Activated naive CD4-positive, alpha-beta T cell treated with anti-CD3 and anti-CD28 coated beads, Interleukin-2, amount 10 ng/mL, durations not matched to agents 7 days and 5 days (primary cell): ENCODE data around the gene POTEF.
"Not testable (repeated sequence)": the region's sequence is repeated elsewhere in the genome, so short reads cannot be mapped to it uniquely, and the experiment has no call there.

ENCODE experiments used
- CTCF ChIA-PET: fragments of 350-600 bp; sonication (Branson Sonifier 250); formaldehyde crosslinking; loops from one replicate; lab custom pipeline; 2021; ENCODE audit warnings: antibody characterized with exemption; lab: Charles Lee
- DNase-seq: peaks from one replicate; pipeline ENCODE4 v3.0.0-alpha.2; 2020
- H3K27ac Mint-ChIP-seq: one replicate; pipeline ENCODE4 v1.8.0; 2021; ENCODE audit warnings: mild to moderate bottlenecking, moderate library complexity, mixed read lengths
- H3K27me3 Mint-ChIP-seq: one replicate; pipeline ENCODE4 v1.8.0; 2021; ENCODE audit warnings: mild to moderate bottlenecking, mixed read lengths
- H3K36me3 Mint-ChIP-seq: one replicate; pipeline ENCODE4 v1.8.0; 2021; ENCODE audit warnings: mixed read lengths
- H3K4me1 Mint-ChIP-seq: one replicate; pipeline ENCODE4 v1.8.0; 2021; ENCODE audit warnings: mixed read lengths
- H3K4me3 Mint-ChIP-seq: one replicate; pipeline ENCODE4 v1.8.0; 2021; ENCODE audit warnings: mild to moderate bottlenecking, moderate library complexity, mixed read lengths
- H3K9me3 Mint-ChIP-seq: one replicate; pipeline ENCODE4 v1.8.0; 2021; ENCODE audit warnings: mixed read lengths

POTEF gene

DNA sequence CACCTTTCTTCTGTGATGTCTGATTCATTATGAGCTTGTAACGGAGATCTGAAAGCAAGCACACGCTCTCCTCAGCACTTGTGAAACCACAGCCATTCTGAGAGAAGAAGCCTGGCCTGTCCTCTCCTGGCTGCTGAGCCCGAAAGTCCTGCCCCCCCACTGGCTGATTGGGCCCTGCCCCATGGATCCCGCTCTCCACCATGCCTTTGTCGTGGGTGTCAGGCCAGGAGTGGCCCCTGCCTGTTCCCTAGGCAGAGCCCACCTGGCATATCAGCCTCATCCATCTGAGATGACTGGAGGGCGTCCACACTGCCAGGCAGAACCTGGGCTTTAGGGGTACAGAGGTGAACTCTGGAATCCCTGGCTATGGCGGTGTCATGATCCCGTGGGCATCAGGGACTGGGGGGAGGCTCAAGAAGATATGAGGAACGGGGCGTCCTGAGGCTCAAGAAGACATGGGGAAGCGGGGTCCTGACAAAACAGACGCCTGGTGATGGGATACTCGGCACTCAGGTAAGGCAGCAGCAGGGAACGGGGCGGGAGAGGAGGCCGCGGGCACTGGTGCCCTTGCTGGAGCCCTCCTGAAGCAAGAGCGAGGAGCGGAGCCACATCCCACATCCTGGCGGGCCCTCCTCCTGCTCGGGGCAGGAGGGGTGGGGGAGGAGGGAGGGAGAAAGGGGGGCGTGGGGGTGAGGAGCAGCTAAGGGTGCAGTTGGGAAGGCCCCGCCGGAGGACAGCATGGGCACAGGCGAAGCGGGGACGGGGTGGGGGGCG, 14.4 kb upstream of the POTEF start:
- CTCF ChIA-PET, H3K27ac Mint-ChIP-seq: not testable (repeated sequence)
- peaks cover 47% of the 10 kb centered on the region for H3K27me3 Mint-ChIP-seq

DNA sequence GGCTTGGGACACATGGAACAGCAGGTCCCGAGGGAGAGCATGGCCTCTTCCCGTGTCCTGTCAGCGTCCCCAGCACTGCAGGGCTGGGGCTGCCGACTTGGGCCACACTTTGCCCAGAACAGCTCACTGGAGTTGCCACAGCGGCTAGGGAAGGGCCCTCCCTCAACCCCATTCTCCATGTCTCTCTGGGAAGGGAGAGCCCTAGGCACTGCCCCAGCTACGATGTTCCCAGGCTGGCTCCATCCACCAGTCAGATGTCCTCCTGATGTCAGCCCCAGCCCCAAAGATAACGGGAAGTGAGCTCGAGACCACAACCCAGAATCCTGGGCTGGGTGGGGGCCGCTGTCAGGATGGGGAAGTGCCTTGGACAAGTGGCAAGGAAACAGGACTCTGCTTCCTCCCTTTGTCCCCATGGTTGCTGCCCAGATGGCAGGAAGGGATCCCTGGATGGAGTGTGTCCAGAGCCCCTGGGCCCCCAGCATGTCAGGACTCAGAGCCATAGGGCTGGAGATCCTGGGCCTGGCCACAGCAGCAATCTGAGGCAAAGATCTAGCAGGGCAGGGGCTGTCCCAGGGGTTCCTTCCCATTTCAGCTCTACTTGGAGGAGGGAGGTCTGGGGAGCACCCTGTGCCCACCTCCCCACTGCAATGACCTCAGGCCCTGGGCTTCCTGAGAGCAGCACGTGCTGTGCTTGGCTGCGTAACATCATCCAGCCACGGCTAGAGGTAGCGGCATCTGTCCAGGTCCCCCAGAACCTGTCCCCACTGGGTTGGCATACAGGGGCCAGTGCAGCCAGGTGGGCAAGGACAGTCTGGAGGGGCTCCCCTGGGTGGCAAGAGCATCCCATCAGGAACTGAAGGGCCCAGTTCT, 13.6 kb upstream of the POTEF start:
- H3K4me1 Mint-ChIP-seq, result peaks cover 16% of the 10 kb centered on the region
- H3K9me3 Mint-ChIP-seq, CTCF ChIA-PET, H3K36me3 Mint-ChIP-seq, DNase-seq, H3K27ac Mint-ChIP-seq: not testable (repeated sequence)
- H3K4me3 Mint-ChIP-seq, result peak overlapping the region; percentile 18
- H3K27me3 Mint-ChIP-seq, result peaks cover 44% of the 10 kb centered on the region

More for the DNA sequence above, 14.4 kb upstream of the POTEF start:
- not testable (repeated sequence) for H3K36me3 Mint-ChIP-seq, H3K9me3 Mint-ChIP-seq, DNase-seq
- peaks cover 17% of the 10 kb centered on the region for H3K4me1 Mint-ChIP-seq
- peak overlapping the region; percentile 66 for H3K4me3 Mint-ChIP-seq

DNA sequence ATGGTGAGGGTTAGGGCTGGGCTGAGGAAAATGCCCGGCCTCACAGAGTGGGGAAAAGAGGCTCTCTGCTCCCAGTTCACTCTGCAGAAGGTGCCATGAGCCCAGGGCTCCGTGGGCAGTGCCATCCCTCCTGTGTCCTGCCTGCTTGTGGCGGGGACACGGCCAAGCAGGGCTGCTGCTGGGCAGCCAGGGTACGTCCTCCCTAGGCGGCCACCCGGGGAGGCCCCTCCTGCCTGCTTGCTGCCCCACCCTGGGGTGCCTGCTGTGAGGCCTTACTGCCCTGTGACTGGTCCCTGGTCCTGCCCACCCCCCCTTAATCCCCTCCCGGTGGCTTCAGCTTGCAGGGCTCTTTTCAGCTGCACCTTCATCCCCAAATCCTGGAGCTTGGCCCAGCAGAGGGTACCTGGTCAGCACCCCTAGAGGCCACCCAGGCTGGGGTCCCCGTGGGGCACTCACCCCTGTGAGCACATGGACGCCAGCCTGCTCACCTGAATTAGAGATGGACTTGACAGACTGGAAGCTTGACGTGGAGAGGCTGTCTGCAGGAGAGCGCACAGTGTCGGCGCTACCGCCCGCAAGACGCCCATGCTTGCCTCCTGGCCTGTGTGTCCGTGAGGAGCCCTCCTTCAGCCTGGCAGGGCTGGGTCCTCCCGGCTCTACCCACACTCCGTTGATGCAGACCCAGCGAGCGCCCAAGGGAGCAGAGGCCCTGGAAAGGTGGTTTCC, 12.8 kb upstream of the POTEF start:
- DNase-seq, H3K36me3 Mint-ChIP-seq, H3K27ac Mint-ChIP-seq, H3K4me3 Mint-ChIP-seq, CTCF ChIA-PET, H3K9me3 Mint-ChIP-seq: not testable (repeated sequence)
- Mint-ChIP-seq H3K4me1 (peaks cover 16% of the 10 kb centered on the region), H3K27me3 (peaks cover 36% of the 10 kb centered on the region)

DNA sequence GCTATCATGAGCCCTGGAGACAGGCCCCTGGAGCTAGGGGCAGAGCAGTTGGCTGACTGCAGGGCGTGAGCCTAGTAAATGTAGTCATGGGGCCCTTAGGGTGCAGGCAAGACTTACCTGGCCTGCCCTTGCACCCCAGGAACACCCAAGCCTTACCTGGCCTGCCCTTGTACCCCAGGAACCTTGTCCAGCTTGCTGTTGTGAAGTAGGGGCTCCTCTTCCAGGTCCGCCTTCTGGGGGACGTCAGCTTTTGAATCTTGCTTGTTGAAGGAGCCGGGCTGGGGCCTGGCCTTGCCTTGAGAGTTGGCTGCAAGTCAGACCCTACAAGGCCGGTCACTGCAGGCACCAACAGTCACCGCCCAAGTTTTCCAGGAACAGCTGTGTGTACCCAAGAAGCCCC, 12.0 kb upstream of the POTEF start:
- H3K27ac Mint-ChIP-seq, H3K4me3 Mint-ChIP-seq, H3K9me3 Mint-ChIP-seq, H3K36me3 Mint-ChIP-seq, CTCF ChIA-PET, DNase-seq: not testable (repeated sequence)
- peaks cover 31% of the 10 kb centered on the region for H3K27me3 Mint-ChIP-seq
- H3K4me1 Mint-ChIP-seq, result peaks cover 16% of the 10 kb centered on the region

DNA sequence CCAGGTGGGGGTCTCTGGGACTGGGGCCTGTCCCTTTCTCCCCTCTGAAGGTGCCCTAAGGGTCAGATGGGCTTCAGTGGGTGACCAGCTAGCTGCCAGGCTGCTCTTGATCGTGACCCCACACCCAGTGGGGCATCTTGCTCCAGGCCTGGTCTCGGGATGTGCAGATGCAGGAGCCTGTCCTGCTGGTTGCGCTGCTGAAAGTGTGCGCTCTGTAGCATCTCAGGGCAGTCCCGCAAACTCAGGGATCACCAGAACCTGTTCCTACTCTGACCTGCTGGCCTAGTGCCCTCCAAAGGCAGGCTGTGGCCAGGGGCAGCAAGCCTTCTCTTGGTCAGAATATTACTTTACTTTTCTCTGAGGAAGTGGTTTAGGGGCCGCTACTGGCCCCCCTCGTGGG, 11.5 kb upstream of the POTEF start:
- H3K27ac Mint-ChIP-seq, DNase-seq, H3K9me3 Mint-ChIP-seq, CTCF ChIA-PET, H3K36me3 Mint-ChIP-seq, H3K4me3 Mint-ChIP-seq: not testable (repeated sequence)
- Mint-ChIP-seq H3K4me1 (peaks cover 16% of the 10 kb centered on the region), H3K27me3 (peaks cover 31% of the 10 kb centered on the region)

DNA sequence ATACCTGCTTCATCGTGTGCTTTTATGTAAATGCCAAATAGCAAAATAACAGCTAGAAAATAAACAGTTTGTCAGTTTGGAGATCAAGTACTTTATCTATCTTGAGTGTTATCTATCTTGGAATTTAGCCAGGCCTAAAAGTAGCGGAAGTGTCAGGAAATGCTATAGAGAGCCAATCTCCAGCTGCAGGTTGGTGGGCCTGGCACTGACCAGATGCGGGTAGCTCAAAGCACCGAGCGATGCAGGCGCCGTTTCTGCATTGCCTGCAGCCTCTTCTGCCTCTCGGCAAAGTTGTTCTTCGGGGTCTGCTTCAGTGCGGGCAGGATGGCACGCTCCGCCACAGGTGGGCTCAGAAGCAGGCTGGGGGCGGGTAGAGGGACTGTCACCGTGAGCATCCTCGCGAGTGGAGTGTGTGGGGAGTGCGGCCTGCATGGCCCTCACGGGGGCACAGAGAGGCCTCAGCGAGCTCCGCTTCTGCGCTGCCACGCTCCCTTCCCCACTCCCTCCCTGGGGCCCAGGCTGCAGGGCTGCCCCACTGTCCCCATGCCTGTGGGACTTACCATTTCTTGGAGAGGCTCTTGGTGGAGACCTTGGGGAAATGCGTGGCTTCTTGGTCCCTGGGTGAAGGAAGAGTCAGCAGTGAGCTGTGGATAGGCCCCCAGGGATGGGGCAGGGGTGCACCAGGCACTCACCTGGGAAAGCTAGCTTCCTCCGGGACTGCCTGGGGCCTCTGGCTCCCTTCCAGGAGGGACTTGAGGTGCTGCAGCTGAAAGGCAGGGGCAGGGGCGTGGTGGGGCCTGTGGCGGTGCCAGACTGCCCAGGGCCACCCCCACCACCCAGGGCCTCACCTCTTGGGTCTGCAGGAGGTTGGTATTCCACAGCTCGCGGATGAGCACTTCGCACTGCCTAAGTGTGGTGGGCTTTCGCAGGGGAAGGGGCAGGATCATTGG, 10.6 kb upstream of the POTEF start:
- H3K9me3 Mint-ChIP-seq, CTCF ChIA-PET, DNase-seq, H3K4me3 Mint-ChIP-seq, H3K27ac Mint-ChIP-seq, H3K36me3 Mint-ChIP-seq: not testable (repeated sequence)
- Mint-ChIP-seq H3K27me3 (peaks cover 22% of the 10 kb centered on the region), H3K4me1 (peaks cover 14% of the 10 kb centered on the region)

DNA sequence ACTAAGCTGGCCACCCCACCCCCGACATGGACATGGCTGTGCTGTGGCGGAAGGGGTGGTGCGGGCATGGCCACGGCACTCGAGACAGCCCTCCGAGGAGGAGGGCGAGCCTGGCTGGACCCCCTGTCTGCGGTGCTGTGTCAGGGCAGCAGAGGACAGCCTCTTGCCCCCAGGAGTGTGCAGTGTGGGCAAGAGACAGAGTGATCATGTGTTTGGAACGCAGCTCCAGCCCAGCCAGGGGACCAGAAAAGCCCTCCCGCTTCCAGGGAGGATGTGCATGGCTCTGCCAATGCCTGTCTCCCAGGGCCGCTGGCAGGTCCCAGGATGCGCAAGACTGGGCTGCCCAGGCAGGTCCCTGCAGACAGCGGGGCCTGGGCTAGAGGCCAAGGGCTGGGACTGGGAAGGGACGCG, 9.8 kb upstream of the POTEF start:
- H3K9me3 Mint-ChIP-seq, H3K4me3 Mint-ChIP-seq, H3K4me1 Mint-ChIP-seq, H3K36me3 Mint-ChIP-seq, DNase-seq, H3K27ac Mint-ChIP-seq, CTCF ChIA-PET: not testable (repeated sequence)
- peaks cover 14% of the 10 kb centered on the region for H3K27me3 Mint-ChIP-seq

DNA sequence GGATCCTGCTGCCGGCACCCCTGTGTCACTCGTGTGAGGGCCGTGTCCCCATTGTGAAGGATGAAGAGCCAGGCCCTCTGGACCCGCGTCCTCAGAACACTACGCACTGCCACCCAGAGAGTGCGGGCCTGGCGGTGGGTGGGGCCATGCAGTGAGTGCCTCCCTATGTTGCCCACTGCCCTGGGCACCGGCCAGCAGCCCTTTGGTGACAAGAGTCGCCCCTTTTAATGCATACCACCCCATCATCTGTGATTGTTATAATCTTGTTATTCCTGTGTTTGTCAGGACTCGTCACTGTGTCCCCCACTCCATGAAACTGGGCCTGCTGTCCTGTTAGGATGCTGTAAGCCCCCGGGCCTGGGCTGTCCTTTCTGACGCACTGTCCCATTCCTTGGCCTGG, 9.3 kb upstream of the POTEF start:
- H3K27ac Mint-ChIP-seq, H3K4me1 Mint-ChIP-seq: not testable (repeated sequence)

DNA sequence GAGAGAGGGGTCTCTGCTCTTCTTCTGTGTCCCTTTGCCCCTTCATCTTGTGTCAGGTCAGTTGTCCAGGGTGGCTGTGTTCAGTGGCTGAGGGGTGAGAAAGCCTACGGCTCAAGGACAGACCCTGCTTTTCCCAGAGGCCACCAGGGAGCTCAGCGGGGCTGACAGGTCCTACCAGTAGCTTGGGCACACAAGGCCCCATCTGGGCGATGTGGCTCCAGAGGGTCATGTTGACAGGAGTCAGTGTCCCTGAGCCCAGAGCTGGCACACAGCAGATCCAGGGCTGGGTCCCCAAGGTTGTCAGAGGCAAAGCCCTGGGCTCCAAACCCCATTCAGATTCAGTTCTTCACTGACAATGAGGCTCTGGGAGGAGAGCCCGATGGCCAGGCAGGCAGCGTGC, 8.1 kb upstream of the POTEF start:
- H3K27me3 Mint-ChIP-seq, H3K4me1 Mint-ChIP-seq, DNase-seq, H3K4me3 Mint-ChIP-seq, H3K36me3 Mint-ChIP-seq, H3K9me3 Mint-ChIP-seq, H3K27ac Mint-ChIP-seq, CTCF ChIA-PET: not testable (repeated sequence)

More for the DNA sequence above, 9.3 kb upstream of the POTEF start:
- H3K36me3 Mint-ChIP-seq, H3K27me3 Mint-ChIP-seq, H3K4me3 Mint-ChIP-seq, H3K9me3 Mint-ChIP-seq, DNase-seq, CTCF ChIA-PET: not testable (repeated sequence)

DNA sequence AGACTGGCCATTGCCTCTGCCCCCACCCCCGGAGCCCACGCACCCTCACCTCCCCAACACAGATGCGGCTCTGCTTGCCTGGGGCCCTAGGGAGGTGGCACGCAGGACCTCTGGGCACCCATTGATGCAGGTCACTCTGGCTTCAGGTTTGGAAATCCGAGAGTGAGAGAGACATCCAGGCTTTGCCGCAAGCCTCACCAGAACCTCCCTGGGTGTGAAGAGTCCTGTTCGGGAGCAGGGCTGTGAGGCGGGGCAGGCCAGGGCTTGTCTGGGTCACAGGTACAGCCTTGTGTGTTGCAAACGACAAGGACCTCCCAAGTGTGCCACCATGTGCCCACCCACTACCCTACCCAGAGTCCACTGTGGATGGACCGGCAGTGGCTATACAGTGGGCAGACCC, 7.5 kb upstream of the POTEF start:
- H3K27ac Mint-ChIP-seq, H3K9me3 Mint-ChIP-seq, DNase-seq, H3K27me3 Mint-ChIP-seq, H3K4me1 Mint-ChIP-seq, CTCF ChIA-PET, H3K36me3 Mint-ChIP-seq, H3K4me3 Mint-ChIP-seq: not testable (repeated sequence)

DNA sequence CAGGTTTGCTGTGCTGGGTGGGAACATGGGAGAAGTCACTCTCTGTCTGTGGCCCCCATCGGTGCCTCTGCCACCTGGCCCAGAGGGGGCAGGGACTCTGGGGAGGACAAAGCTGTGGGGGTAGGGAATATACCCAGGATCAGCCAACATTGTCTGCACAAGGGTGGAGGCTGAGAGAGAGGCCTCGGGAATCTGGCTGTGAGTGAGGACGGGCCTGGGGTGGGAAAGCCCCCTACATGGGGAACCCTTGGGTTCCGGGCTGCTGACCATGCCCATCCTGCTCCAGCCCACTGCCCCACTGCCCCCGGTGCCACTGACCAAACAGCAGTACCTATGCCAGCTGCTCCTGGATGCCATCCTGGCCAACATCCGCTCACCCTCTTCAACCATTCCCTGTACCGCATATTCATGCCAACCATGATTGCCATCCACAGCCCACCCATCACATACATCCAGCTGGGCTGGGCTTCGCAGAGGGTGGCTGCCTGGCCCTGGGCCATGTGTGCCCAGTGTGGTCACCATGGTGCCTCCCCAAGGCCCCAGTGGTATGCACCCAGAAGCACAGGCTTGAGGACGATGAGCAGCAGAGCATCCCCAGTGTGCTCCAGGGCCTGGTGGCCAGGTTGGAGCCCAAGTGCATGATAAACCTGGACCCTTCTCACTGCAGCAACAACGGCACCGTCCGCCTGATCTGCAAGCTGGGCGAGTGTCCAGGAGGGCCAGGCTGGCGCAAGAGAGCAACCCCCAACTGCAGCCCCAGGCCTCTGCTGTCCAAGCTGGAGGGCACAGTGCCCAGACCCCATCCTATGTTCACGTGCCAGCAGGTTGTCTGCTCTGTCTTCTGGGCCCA, 6.9 kb upstream of the POTEF start:
- no peaks in the 10 kb centered on the region for H3K9me3 Mint-ChIP-seq
- H3K4me3 Mint-ChIP-seq, result no peak overlapping the region
- H3K27ac Mint-ChIP-seq, result no peak overlapping the region
- no peaks in the 10 kb centered on the region for H3K27me3 Mint-ChIP-seq
- DNase-seq, result peak; percentile 10
- H3K36me3 Mint-ChIP-seq, result no peaks in the 10 kb centered on the region
- H3K4me1 Mint-ChIP-seq, result peaks cover 2% of the 10 kb centered on the region
- CTCF ChIA-PET, result no interaction called here

DNA sequence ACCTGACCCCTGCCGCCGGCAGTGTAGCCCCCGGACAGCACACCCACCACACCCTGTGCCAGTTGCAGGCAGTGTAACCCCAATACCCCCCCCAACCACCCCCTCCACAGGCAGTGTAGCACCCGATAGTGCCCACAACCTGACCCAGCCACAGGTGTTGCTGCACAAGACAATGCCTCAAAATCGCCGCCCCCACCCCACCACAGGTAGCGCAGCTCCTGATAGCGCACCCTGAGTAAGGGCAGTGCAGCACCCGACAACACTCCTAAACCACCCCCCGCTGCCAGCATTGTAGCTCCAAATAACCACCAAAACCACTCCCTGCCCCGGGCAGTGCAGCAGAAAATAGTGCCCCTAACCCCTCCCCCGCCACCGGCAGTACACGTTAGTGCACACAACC, 558 bp downstream of the POTEF start:
- H3K27ac Mint-ChIP-seq, H3K4me1 Mint-ChIP-seq, H3K36me3 Mint-ChIP-seq, DNase-seq, H3K4me3 Mint-ChIP-seq, H3K27me3 Mint-ChIP-seq, H3K9me3 Mint-ChIP-seq, CTCF ChIA-PET: not testable (repeated sequence)

DNA sequence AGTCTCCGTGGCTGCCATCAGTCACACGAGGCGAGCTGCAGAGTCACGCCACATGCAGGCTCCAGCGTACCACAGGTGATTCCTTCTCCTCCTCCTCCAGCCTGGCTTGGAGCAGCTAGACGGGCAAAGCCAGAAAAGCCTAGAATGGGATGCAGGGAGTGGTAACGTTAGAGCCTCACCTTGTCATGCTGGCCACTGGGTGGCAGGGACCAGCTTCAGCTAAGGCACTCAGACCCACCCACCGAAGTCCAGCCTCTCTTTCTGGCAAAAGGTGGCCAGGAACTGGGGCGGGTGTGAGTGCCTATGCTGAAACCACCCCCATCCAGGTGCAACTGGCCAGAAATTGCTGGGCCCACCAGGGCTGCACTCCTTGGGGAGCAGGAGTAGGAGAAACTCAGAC, 1.3 kb downstream of the POTEF start:
- CTCF ChIA-PET, H3K27ac Mint-ChIP-seq, H3K27me3 Mint-ChIP-seq, DNase-seq, H3K4me3 Mint-ChIP-seq, H3K4me1 Mint-ChIP-seq, H3K9me3 Mint-ChIP-seq, H3K36me3 Mint-ChIP-seq: not testable (repeated sequence)
